Ammon's horn (tissue), 1 donor: ENCODE results near the gene MRPL51.
"Not testable (repeated sequence)": the region's sequence is repeated elsewhere in the genome, so short reads cannot be mapped to it uniquely, and the experiment has no call there.

Experiments used
- DNase-seq: peaks from one replicate; pipeline ENCODE4 v3.0.0-alpha.2; 2016; ENCODE audit warnings: low spot score

Gene MRPL51

GRCh38 chr12:6532051-6532926 lies 39.2 kb upstream of the MRPL51 start:
- DNase-seq, result peak; percentile 88

GRCh38 chr12:6530576-6531260 lies 37.7 kb upstream of the MRPL51 start:
- DNase-seq, result no peak

- DNase-seq, result no peak
Observed at GRCh38 chr12:6529291-6529737, 36.3 kb upstream of the MRPL51 start.

GRCh38 chr12:6528539-6529235 lies 35.6 kb upstream of the MRPL51 start:
- DNase-seq, result no peak

- DNase-seq, result no peak
Observed at GRCh38 chr12:6527711-6528110, 34.6 kb upstream of the MRPL51 start.

- no peak for DNase-seq
Observed at GRCh38 chr12:6526766-6527525, 33.9 kb upstream of the MRPL51 start.

- DNase-seq, result no peak
Observed at GRCh38 chr12:6526201-6526600, 33.1 kb upstream of the MRPL51 start.

- DNase-seq, result no peak
Observed at GRCh38 chr12:6524648-6525047, 31.6 kb upstream of the MRPL51 start.

- no peak for DNase-seq
Observed at GRCh38 chr12:6523708-6524107, 30.6 kb upstream of the MRPL51 start.

- DNase-seq, result no peak
Observed at GRCh38 chr12:6522193-6522592, 29.1 kb upstream of the MRPL51 start.

- DNase-seq, result no peak
Observed at GRCh38 chr12:6520186-6520585, 27.1 kb upstream of the MRPL51 start.

GRCh38 chr12:6508087-6508486 lies 15.0 kb upstream of the MRPL51 start:
- DNase-seq, result no peak

GRCh38 chr12:6507102-6507998 lies 14.3 kb upstream of the MRPL51 start:
- no peak for DNase-seq

GRCh38 chr12:6500466-6500865 lies 7.4 kb upstream of the MRPL51 start:
- no peak for DNase-seq

GRCh38 chr12:6497291-6497690 lies 4.2 kb upstream of the MRPL51 start:
- peak; percentile 59 for DNase-seq

GRCh38 chr12:6494968-6495367 lies 1.9 kb upstream of the MRPL51 start:
- DNase-seq, result no peak

- DNase-seq, result no peak
Observed at GRCh38 chr12:6494258-6494743, 1.2 kb upstream of the MRPL51 start.

GRCh38 chr12:6493497-6494257 lies 615 bp upstream of the MRPL51 start, which contains the start of gene NCAPD2:
TSS of gene NCAPD2 (plus strand) at chr12:6494102. CDS start at chr12:6495099, 997 bp downstream.
- DNase-seq, result peak; percentile 98

GRCh38 chr12:6490673-6491072 lies 2.4 kb downstream of the MRPL51 start:
- DNase-seq, result not testable (repeated sequence)

- no peak for DNase-seq
Observed at GRCh38 chr12:6489449-6489848, 3.6 kb downstream of the MRPL51 start.
